Type B pancreatic cell (in vitro differentiated cells): Measurements from ENCODE around the gene NEK4. TPM values are rescaled to one million over a fixed set of nuclear protein-coding genes. Genes with fewer than 3 reads are reported as not detected.

Source experiments
- DNase-seq: peaks from one replicate; pipeline ENCODE4 v3.0.0; 2021; ENCODE audit warnings: mixed read lengths; ENCODE audit not compliant: unreplicated experiment; ENCODE audit errors: extremely low spot score
- H3K27ac Mint-ChIP-seq: 2 replicates; pipeline ENCODE4 v1.8.0; 2021; ENCODE audit warnings: mild to moderate bottlenecking, mixed read lengths
- H3K27me3 Mint-ChIP-seq: 2 replicates; pipeline ENCODE4 v1.8.0; 2021; ENCODE audit warnings: mixed read lengths
- H3K36me3 Mint-ChIP-seq: 2 replicates; pipeline ENCODE4 v1.8.0; 2021; ENCODE audit warnings: mixed read lengths
- H3K4me1 Mint-ChIP-seq: one replicate; pipeline ENCODE4 v1.8.0; 2021; ENCODE audit warnings: mixed read lengths; ENCODE audit not compliant: unreplicated experiment
- H3K4me3 Mint-ChIP-seq: 2 replicates; pipeline ENCODE4 v1.8.0; 2021; ENCODE audit warnings: mild to moderate bottlenecking, mixed read lengths
- H3K9me3 Mint-ChIP-seq: 2 replicates; pipeline ENCODE4 v1.8.0; 2021; ENCODE audit warnings: mixed read lengths
- CTCF ChIP-seq: fragments of 200-600 bp; sonication (generic); conservative IDR thresholded peaks from 2 replicates; pipeline ENCODE4 v1.5.0; 2021; ENCODE audit warnings: antibody characterized with exemption, mild to moderate bottlenecking
- long read RNA-seq: library from polyadenylated mRNA; unstranded; transcript quantifications from one replicate; pipeline ENCODE4 v2.0.0, GENCODE V29; 2020
- total RNA-seq: library from RNA; stranded (reverse); gene quantifications from 2 replicates; pipeline ENCODE4 v1.2.1, GENCODE V29; 2021; ENCODE audit warnings: low replicate concordance

NEK4 gene
- 38.3 and 47.2 TPM in 2 replicates for total RNA-seq
- long read RNA-seq, full-length matches to known transcripts, result 1 of 17 reads
- long read RNA-seq, partial matches to known transcripts, result 9 of 17 reads
- long read RNA-seq, other reads (novel, unspliced or antisense), result 7 of 17 reads

GRCh38 chr3:52770496-52771333 lies at the start of gene NEK4:
TSS of gene NEK4 (minus strand) at chr3:52770940. CDS start at chr3:52770746, 194 bp downstream.
- Mint-ChIP-seq H3K4me3 (peak within 1 kb of the TSS; percentile 97), H3K36me3 (peaks cover 8% of the 10 kb centered on the region), H3K4me1 (peaks cover 16% of the 10 kb centered on the region), H3K27me3 (no peaks in the 10 kb centered on the region), H3K9me3 (no peaks in the 10 kb centered on the region), H3K27ac (peak within 1 kb of the TSS; percentile 97)
- peak; percentile 10 for TF ChIP-seq CTCF
- DNase-seq, result peak; percentile 94

GRCh38 chr3:52819936-52820335 lies 49.2 kb upstream of the NEK4 start:
- no peaks in the 10 kb centered on the region for H3K9me3 Mint-ChIP-seq
- TF ChIP-seq CTCF, result no peak

GRCh38 chr3:52817860-52818259 lies 47.1 kb upstream of the NEK4 start:
- DNase-seq, result no peak
- peaks cover 5% of the 10 kb centered on the region for H3K4me1 Mint-ChIP-seq
- H3K27me3 Mint-ChIP-seq, result no peaks in the 10 kb centered on the region
- H3K4me3 Mint-ChIP-seq, result no peak overlapping the region
- no peak overlapping the region for H3K27ac Mint-ChIP-seq
- H3K9me3 Mint-ChIP-seq, result no peaks in the 10 kb centered on the region
- TF ChIP-seq CTCF, result no peak
- H3K36me3 Mint-ChIP-seq, result no peaks in the 10 kb centered on the region

More at GRCh38 chr3:52819936-52820335, 49.2 kb upstream of the NEK4 start:
- Mint-ChIP-seq H3K4me3 (no peak overlapping the region), H3K4me1 (peaks cover 5% of the 10 kb centered on the region), H3K27ac (no peak overlapping the region), H3K27me3 (no peaks in the 10 kb centered on the region), H3K36me3 (no peaks in the 10 kb centered on the region)
- no peak for DNase-seq

- H3K4me3 Mint-ChIP-seq, result no peak overlapping the region
- H3K27ac Mint-ChIP-seq, result no peak overlapping the region
- H3K27me3 Mint-ChIP-seq, result no peaks in the 10 kb centered on the region
- H3K9me3 Mint-ChIP-seq, result no peaks in the 10 kb centered on the region
- H3K36me3 Mint-ChIP-seq, result no peaks in the 10 kb centered on the region
- H3K4me1 Mint-ChIP-seq, result peaks cover 5% of the 10 kb centered on the region
- no peak for TF ChIP-seq CTCF
- DNase-seq, result no peak
Measured at GRCh38 chr3:52817221-52817620, 46.5 kb upstream of the NEK4 start.

GRCh38 chr3:52816654-52817053 lies 45.9 kb upstream of the NEK4 start:
- no peak for DNase-seq
- H3K4me1 Mint-ChIP-seq, result peaks cover 5% of the 10 kb centered on the region
- no peaks in the 10 kb centered on the region for H3K9me3 Mint-ChIP-seq
- TF ChIP-seq CTCF, result no peak
- no peaks in the 10 kb centered on the region for H3K36me3 Mint-ChIP-seq
- no peaks in the 10 kb centered on the region for H3K27me3 Mint-ChIP-seq
- no peak overlapping the region for H3K4me3 Mint-ChIP-seq
- H3K27ac Mint-ChIP-seq, result no peak overlapping the region
